ENCODE results near the gene PLXDC2.
A peak's percentile ranks its signal among the peaks of the same experiment; 100 is the strongest.

PLXDC2 gene

GRCh38 chr10:19911886-19912285, 95.7 kb downstream of the PLXDC2 start:
- DNase-seq (ENCODE audit: low spot score): no peak

- no peak for DNase-seq (ENCODE audit: low spot score)
Measured at GRCh38 chr10:19913987-19914386, 97.8 kb downstream of the PLXDC2 start.

GRCh38 chr10:19915125-19915524, 98.9 kb downstream of the PLXDC2 start:
- no peak for DNase-seq (ENCODE audit: low spot score)

- no peak for DNase-seq (ENCODE audit: low spot score)
Measured at GRCh38 chr10:19915816-19916215, 99.6 kb downstream of the PLXDC2 start.

- DNase-seq (ENCODE audit: low spot score): no peak
Measured at GRCh38 chr10:19917751-19918478, 101.7 kb downstream of the PLXDC2 start.

GRCh38 chr10:19918794-19919193, 102.6 kb downstream of the PLXDC2 start:
- no peak for DNase-seq (ENCODE audit: low spot score)

- DNase-seq (ENCODE audit: low spot score): no peak
Measured at GRCh38 chr10:19919671-19920070, 103.4 kb downstream of the PLXDC2 start.

- DNase-seq (ENCODE audit: low spot score): no peak
Measured at GRCh38 chr10:19920075-19920726, 104.0 kb downstream of the PLXDC2 start.

GRCh38 chr10:19921300-19922140, 105.3 kb downstream of the PLXDC2 start:
- no peak for DNase-seq (ENCODE audit: low spot score)

- no peak for DNase-seq (ENCODE audit: low spot score)
Measured at GRCh38 chr10:19922236-19922963, 106.2 kb downstream of the PLXDC2 start.

- no peak for DNase-seq (ENCODE audit: low spot score)
Measured at GRCh38 chr10:19925064-19925463, 108.8 kb downstream of the PLXDC2 start.

GRCh38 chr10:19928936-19929335, 112.7 kb downstream of the PLXDC2 start:
- no peak for DNase-seq (ENCODE audit: low spot score)

- no peak for DNase-seq (ENCODE audit: low spot score)
Measured at GRCh38 chr10:19929506-19930140, 113.4 kb downstream of the PLXDC2 start.

GRCh38 chr10:19930936-19931893, 115.0 kb downstream of the PLXDC2 start:
- DNase-seq (ENCODE audit: low spot score): peak; percentile 14

GRCh38 chr10:19931894-19932590, 115.8 kb downstream of the PLXDC2 start:
- no peak for DNase-seq (ENCODE audit: low spot score)

GRCh38 chr10:19932806-19933371, 116.7 kb downstream of the PLXDC2 start:
- DNase-seq (ENCODE audit: low spot score): no peak

GRCh38 chr10:19933772-19934171, 117.5 kb downstream of the PLXDC2 start:
- DNase-seq (ENCODE audit: low spot score): no peak

GRCh38 chr10:19935176-19935575, 118.9 kb downstream of the PLXDC2 start:
- DNase-seq (ENCODE audit: low spot score): no peak

GRCh38 chr10:19936289-19936688, 120.1 kb downstream of the PLXDC2 start:
- DNase-seq (ENCODE audit: low spot score): no peak

Data from iPS-NIHi11 (cell line).